GM12878 (cell line): ENCODE results near the gene CRB2.

Experiments
- BHLHE40 ChIP-seq, 2 experiments: fragments of 450-650 bp in 1 of 2; IDR thresholded peaks; 2 replicates each; pipeline ENCODE4 v1.6.1; 2011 to 2017; ENCODE audit warnings: low read depth in 2 of 2, borderline replicate concordance in 1 of 2, improper control_type of control experiment in 1 of 2, low read length in 1 of 2, mild to moderate bottlenecking in 1 of 2
- CTCF ChIP-seq, 3 experiments: IDR thresholded peaks in 2 of 3; conservative IDR thresholded peaks in 1 of 3; 2 replicates each; pipeline ENCODE4 v1.5.1; 2011; ENCODE audit warnings: low read depth in 3 of 3, low read length in 3 of 3, mild to moderate bottlenecking in 3 of 3, control low read depth in 2 of 3, moderate library complexity in 2 of 3, inconsistent platforms in 1 of 3, mixed read lengths in 1 of 3; ENCODE audit not compliant: control insufficient read depth in 2 of 3, insufficient read depth in 1 of 3; ENCODE audit errors: extremely low read depth in 1 of 3
- EP300 ChIP-seq, 2 experiments: fragments of 150-350 bp in 1 of 2; IDR thresholded peaks; 2 replicates each; pipeline ENCODE4 v1.6.1; 2011 to 2012; ENCODE audit warnings: low read depth in 2 of 2, low read length in 2 of 2, borderline replicate concordance in 1 of 2, improper control_type of control experiment in 1 of 2, inconsistent platforms in 1 of 2; ENCODE audit not compliant: control insufficient read depth in 1 of 2
- GABPA ChIP-seq: IDR thresholded peaks from 2 replicates; pipeline ENCODE4 v1.6.1; 2014; ENCODE audit warnings: antibody characterized with exemption, low read depth, mild to moderate bottlenecking, inconsistent platforms
- JUND ChIP-seq: IDR thresholded peaks from 2 replicates; pipeline ENCODE4 v1.6.1; 2012; ENCODE audit warnings: low read depth, mild to moderate bottlenecking, low read length, improper control_type of control experiment, moderate library complexity
- NKRF ChIP-seq: fragments of 450-650 bp; conservative IDR thresholded peaks from 2 replicates; pipeline ENCODE4 v1.6.1; 2017; ENCODE audit warnings: mild to moderate bottlenecking, moderate library complexity
- POLR2A ChIP-seq: IDR thresholded peaks from 2 replicates; pipeline ENCODE4 v1.6.1; 2011; ENCODE audit warnings: low read depth, mild to moderate bottlenecking, low read length
- ZNF274 ChIP-seq: IDR thresholded peaks from one replicate; pipeline ENCODE4 v1.8.0; 2011; ENCODE audit not compliant: insufficient read length, insufficient read depth
- ZNF592 ChIP-seq: fragments of 450-650 bp; IDR thresholded peaks from 2 replicates; pipeline ENCODE4 v1.6.1; 2017; ENCODE audit warnings: mild to moderate bottlenecking, moderate library complexity
- TF ChIP-seq, protein P1 (sequence below): IDR thresholded peaks from 2 replicates; pipeline ENCODE4 v1.6.1; 2012; ENCODE audit warnings: low read length, inconsistent platforms

- no peak for TF ChIP-seq EP300 (IDR thresholded peaks at IDR 0.05; ENCODE audit: borderline replicate concordance in 1 of 2, control insufficient read depth in 1 of 2, low read depth in 2 of 2, low read length in 2 of 2)
- TF ChIP-seq BHLHE40 (IDR thresholded peaks at IDR 0.05; ENCODE audit: borderline replicate concordance in 1 of 2, low read depth in 2 of 2, low read length in 1 of 2) = no peak
- TF ChIP-seq NKRF = no peak
- TF ChIP-seq ZNF592 = no peak
- TF ChIP-seq, protein P1, sequence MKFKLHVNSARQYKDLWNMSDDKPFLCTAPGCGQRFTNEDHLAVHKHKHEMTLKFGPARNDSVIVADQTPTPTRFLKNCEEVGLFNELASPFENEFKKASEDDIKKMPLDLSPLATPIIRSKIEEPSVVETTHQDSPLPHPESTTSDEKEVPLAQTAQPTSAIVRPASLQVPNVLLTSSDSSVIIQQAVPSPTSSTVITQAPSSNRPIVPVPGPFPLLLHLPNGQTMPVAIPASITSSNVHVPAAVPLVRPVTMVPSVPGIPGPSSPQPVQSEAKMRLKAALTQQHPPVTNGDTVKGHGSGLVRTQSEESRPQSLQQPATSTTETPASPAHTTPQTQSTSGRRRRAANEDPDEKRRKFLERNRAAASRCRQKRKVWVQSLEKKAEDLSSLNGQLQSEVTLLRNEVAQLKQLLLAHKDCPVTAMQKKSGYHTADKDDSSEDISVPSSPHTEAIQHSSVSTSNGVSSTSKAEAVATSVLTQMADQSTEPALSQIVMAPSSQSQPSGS = no peak
- no peak for TF ChIP-seq CTCF (IDR thresholded peaks at IDR 0.05 in 2 of 3, conservative IDR thresholded peaks at IDR 0.05 in 1 of 3; ENCODE audit: control insufficient read depth in 2 of 3, extremely low read depth in 1 of 3, insufficient read depth in 1 of 3, low read depth in 3 of 3, low read length in 3 of 3)
- no peak for TF ChIP-seq POLR2A
- TF ChIP-seq ZNF274 = no peak
- TF ChIP-seq JUND = no peak
- no peak for TF ChIP-seq GABPA
These were observed 6.9 kb downstream of the CRB2 start for GRCh38 chr9:123362856-123363255.
